GM04504 (cell line): ENCODE results near the gene SVBP.

Experiments
- DNase-seq: peaks from one replicate; pipeline ENCODE4 v3.0.0-alpha.2; 2012; ENCODE audit warnings: low read depth

The SVBP gene

GRCh38 chr1:42806171-42806570, 11.0 kb downstream of the SVBP start:
- no peak for DNase-seq

- no peak for DNase-seq
These were observed 15.2 kb downstream of the SVBP start for GRCh38 chr1:42801832-42802473.

- DNase-seq, result no peak
These were observed 19.2 kb downstream of the SVBP start for GRCh38 chr1:42797979-42798378.

GRCh38 chr1:42797414-42797813, 19.8 kb downstream of the SVBP start:
- DNase-seq, result no peak

GRCh38 chr1:42793824-42794223, 23.4 kb downstream of the SVBP start:
- DNase-seq, result no peak

GRCh38 chr1:42788021-42788420, 29.2 kb downstream of the SVBP start:
- no peak for DNase-seq

- no peak for DNase-seq
These were observed 31.1 kb downstream of the SVBP start for GRCh38 chr1:42786097-42786496.

- no peak for DNase-seq
These were observed 32.1 kb downstream of the SVBP start, which contains the start of gene TMEM269 for GRCh38 chr1:42784946-42785693. Gene TMEM269 (plus strand): TSS chr1:42784991. CDS start chr1:42789894, 4,903 bp downstream.

GRCh38 chr1:42784547-42784945, 32.7 kb downstream of the SVBP start:
- DNase-seq, result no peak

GRCh38 chr1:42783092-42783491, 34.1 kb downstream of the SVBP start:
- DNase-seq, result no peak

- no peak for DNase-seq
These were observed 37.0 kb downstream of the SVBP start for GRCh38 chr1:42780176-42780575.

- DNase-seq, result no peak
These were observed 37.5 kb downstream of the SVBP start for GRCh38 chr1:42779725-42780124.

GRCh38 chr1:42777852-42778251, 39.3 kb downstream of the SVBP start:
- DNase-seq, result no peak

- no peak for DNase-seq
These were observed 40.7 kb downstream of the SVBP start for GRCh38 chr1:42776502-42776901.

GRCh38 chr1:42774928-42775526, 42.2 kb downstream of the SVBP start:
- no peak for DNase-seq

- no peak for DNase-seq
These were observed 43.8 kb downstream of the SVBP start for GRCh38 chr1:42773420-42773819.

- DNase-seq, result no peak
These were observed 47.4 kb downstream of the SVBP start for GRCh38 chr1:42769811-42770210.

- DNase-seq, result no peak
These were observed 49.0 kb downstream of the SVBP start for GRCh38 chr1:42768172-42768571.

GRCh38 chr1:42767510-42768000, 49.6 kb downstream of the SVBP start:
- DNase-seq, result no peak

- DNase-seq, result peak; percentile 98
These were observed 50.3 kb downstream of the SVBP start, which contains the start of the genes C1orf50 and P3H1 for GRCh38 chr1:42766741-42767509. Gene C1orf50 (plus strand): TSS chr1:42767249. CDS start chr1:42767312, 63 bp downstream. Gene P3H1 (minus strand): TSS chr1:42767028. CDS start chr1:42766971, 57 bp downstream.

- no peak for DNase-seq
These were observed 51.1 kb downstream of the SVBP start for GRCh38 chr1:42765832-42766740.
